ENCODE data around the gene PDE3B. TPM values are rescaled to one million over a fixed set of nuclear protein-coding genes. Genes with fewer than 3 reads are reported as not detected.

PDE3B gene
- total and polyA plus RNA-seq, 2 of the 4 experiments (the other 2 are of a cell fraction), result 0.21 to 1.3 TPM

GRCh38 chr11:14705067-14705466 lies 61.5 kb downstream of the PDE3B start:
- no peaks in the 10 kb centered on the region for H3K79me1 ChIP-seq (ENCODE audit: low read depth in 1 of 2, low read length in 2 of 2)
- H2AK5ac ChIP-seq (ENCODE audit: low read depth, low read length), result no peak overlapping the region
- H4K8ac ChIP-seq (ENCODE audit: low read depth in 2 of 2, low read length in 2 of 2), result no peak overlapping the region
- no peak overlapping the region for H3K23ac ChIP-seq (ENCODE audit: low read depth, low read length)
- H3K18ac ChIP-seq (ENCODE audit: low read depth, low read length), result no peak overlapping the region
- no peaks in the 10 kb centered on the region for H3K9me3 ChIP-seq (ENCODE audit: control insufficient read depth, insufficient read depth, low read length)
- no peak overlapping the region for H3K9ac ChIP-seq (ENCODE audit: low read depth, low read length)
- BruUV-seq (replicated peaks), result no TSS peak
- H2BK20ac ChIP-seq (ENCODE audit: low read depth, low read length), result no peak overlapping the region
- no peak overlapping the region for H2AFZ ChIP-seq (replicated peaks; ENCODE audit: low read length, poor library complexity)
- no peak overlapping the region for H4K91ac ChIP-seq (ENCODE audit: insufficient read depth, low read depth, low read length)
- H2AK9ac ChIP-seq (replicated peaks; ENCODE audit: low read depth, low read length, poor library complexity), result no peak overlapping the region
- no peak overlapping the region for H2BK15ac ChIP-seq (ENCODE audit: low read depth, low read length)
- no peak overlapping the region for H4K5ac ChIP-seq (ENCODE audit: low read depth, low read length)
- no peaks in the 10 kb centered on the region for H3K36me3 ChIP-seq (ENCODE audit: control insufficient read depth, insufficient read depth, low read length)
- H3K4me1 ChIP-seq (ENCODE audit: control insufficient read depth, insufficient read depth, low read length), result no peaks in the 10 kb centered on the region
- no peak overlapping the region for H3K4ac ChIP-seq (ENCODE audit: low read depth, low read length)
- intact Hi-C loops (cut with micrococcal nuclease) (no loop called here), dilution Hi-C loops (cut with HindIII; ENCODE audit: low sequenced_read_pairs, unreplicated experiment) (no loop called here), in situ Hi-C loops (cut with MboI; ENCODE audit: low sequenced_read_pairs) (no loop called here)
- no peaks in the 10 kb centered on the region for H3K9me1 ChIP-seq (ENCODE audit: insufficient read depth, low read length)
- no peak overlapping the region for H2BK5ac ChIP-seq (ENCODE audit: low read depth, low read length, poor library complexity, severe bottlenecking)
- no peak overlapping the region for H2BK120ac ChIP-seq (ENCODE audit: low read depth, low read length)
- ChIA-PET CTCF (no interaction called here), POLR2A (ENCODE audit: unreplicated experiment) (no interaction called here)
- H3K27me3 ChIP-seq (ENCODE audit: control insufficient read depth, insufficient read depth, low read length), result no peaks in the 10 kb centered on the region
- no peak overlapping the region for H3K27ac ChIP-seq (ENCODE audit: insufficient read depth, low read length)
- no CpG with 5 or more reads among the region's 2 CpGs for WGBS, 2 experiments (ENCODE audit: extremely low coverage in 2 of 2, insufficient read length in 1 of 2)
- H3K56ac ChIP-seq (ENCODE audit: extremely low read depth, insufficient read depth, low read length), result no peak overlapping the region
- no peak for DNase-seq
- H3K4me2 ChIP-seq (ENCODE audit: low read depth, low read length), result no peak overlapping the region
- TF ChIP-seq CHD1 (IDR thresholded peaks at IDR 0.05; ENCODE audit: low read depth, low read length) (no peak), RCOR1 (IDR thresholded peaks at IDR 0.05; ENCODE audit: insufficient replicate concordance, low read length) (no peak), MXI1 (IDR thresholded peaks at IDR 0.05; ENCODE audit: borderline replicate concordance, low read depth, low read length) (no peak), RFX5 (IDR thresholded peaks at IDR 0.05; ENCODE audit: low read depth, low read length) (no peak), ELK1 (IDR thresholded peaks at IDR 0.05; ENCODE audit: borderline replicate concordance, low read depth, low read length) (no peak), SMC3 (IDR thresholded peaks at IDR 0.05; ENCODE audit: low read depth, low read length) (no peak), MAZ (IDR thresholded peaks at IDR 0.05; ENCODE audit: borderline replicate concordance, low read depth, low read length) (no peak), BHLHE40 (IDR thresholded peaks at IDR 0.05; ENCODE audit: low read depth, low read length) (no peak), MAFK (IDR thresholded peaks at IDR 0.05; ENCODE audit: low read depth, low read length) (no peak), CEBPB (IDR thresholded peaks at IDR 0.05; ENCODE audit: low read depth, low read length) (no peak)
- TF ChIP-seq, protein P1, sequence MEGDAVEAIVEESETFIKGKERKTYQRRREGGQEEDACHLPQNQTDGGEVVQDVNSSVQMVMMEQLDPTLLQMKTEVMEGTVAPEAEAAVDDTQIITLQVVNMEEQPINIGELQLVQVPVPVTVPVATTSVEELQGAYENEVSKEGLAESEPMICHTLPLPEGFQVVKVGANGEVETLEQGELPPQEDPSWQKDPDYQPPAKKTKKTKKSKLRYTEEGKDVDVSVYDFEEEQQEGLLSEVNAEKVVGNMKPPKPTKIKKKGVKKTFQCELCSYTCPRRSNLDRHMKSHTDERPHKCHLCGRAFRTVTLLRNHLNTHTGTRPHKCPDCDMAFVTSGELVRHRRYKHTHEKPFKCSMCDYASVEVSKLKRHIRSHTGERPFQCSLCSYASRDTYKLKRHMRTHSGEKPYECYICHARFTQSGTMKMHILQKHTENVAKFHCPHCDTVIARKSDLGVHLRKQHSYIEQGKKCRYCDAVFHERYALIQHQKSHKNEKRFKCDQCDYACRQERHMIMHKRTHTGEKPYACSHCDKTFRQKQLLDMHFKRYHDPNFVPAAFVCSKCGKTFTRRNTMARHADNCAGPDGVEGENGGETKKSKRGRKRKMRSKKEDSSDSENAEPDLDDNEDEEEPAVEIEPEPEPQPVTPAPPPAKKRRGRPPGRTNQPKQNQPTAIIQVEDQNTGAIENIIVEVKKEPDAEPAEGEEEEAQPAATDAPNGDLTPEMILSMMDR (conservative IDR thresholded peaks at IDR 0.05; ENCODE audit: low read depth, low read length), result no peak
- no peak for ATAC-seq (ENCODE audit: low read depth)
- H3K14ac ChIP-seq (replicated peaks; ENCODE audit: low read depth, low read length), result no peak overlapping the region
- no peak overlapping the region for H3K4me3 ChIP-seq (ENCODE audit: insufficient read depth, low read depth, low read length)
- no peaks in the 10 kb centered on the region for H4K20me1 ChIP-seq (ENCODE audit: insufficient read depth, low read length)

All from IMR-90 (cell line).